H9 (cell line): ENCODE measurements around the gene ZNF267. TPM values are rescaled to one million over a fixed set of nuclear protein-coding genes. Genes with fewer than 3 reads are reported as not detected.

Experiments
- DNase-seq: peaks from one replicate; pipeline ENCODE4 v3.0.0-alpha.2; 2017
- H2AFZ ChIP-seq: one replicate; pipeline ENCODE4 v1.6.1; 2013; ENCODE audit warnings: mild to moderate bottlenecking, low read length, control low read depth, moderate library complexity
- H2AK5ac ChIP-seq: 2 replicates; pipeline ENCODE4 v1.6.1; 2013; ENCODE audit warnings: low read length, control low read depth, mixed read lengths; ENCODE audit not compliant: insufficient read length
- H2BK120ac ChIP-seq: one replicate; pipeline ENCODE4 v1.6.1; 2013; ENCODE audit warnings: low read depth, mild to moderate bottlenecking, low read length, control low read depth, inconsistent platforms; ENCODE audit not compliant: poor library complexity, severe bottlenecking
- H2BK12ac ChIP-seq: 2 replicates; pipeline ENCODE4 v1.6.1; 2013; ENCODE audit warnings: low read length, control low read depth, mixed read lengths, low read depth; ENCODE audit not compliant: insufficient read length
- H2BK15ac ChIP-seq: 2 replicates; pipeline ENCODE4 v1.6.1; 2013; ENCODE audit warnings: low read depth, low read length, control low read depth
- H2BK20ac ChIP-seq: one replicate; pipeline ENCODE4 v1.6.1; 2013; ENCODE audit warnings: low read depth, mild to moderate bottlenecking, low read length, control low read depth, inconsistent platforms; ENCODE audit not compliant: poor library complexity, severe bottlenecking
- H2BK5ac ChIP-seq: 2 replicates; pipeline ENCODE4 v1.6.1; 2013; ENCODE audit warnings: low read length, control low read depth, mixed read lengths; ENCODE audit not compliant: insufficient read length
- H3K14ac ChIP-seq: 2 replicates; pipeline ENCODE4 v1.6.1; 2013; ENCODE audit warnings: low read length, control low read depth; ENCODE audit not compliant: insufficient read depth
- H3K18ac ChIP-seq: 2 replicates; pipeline ENCODE4 v1.6.1; 2013; ENCODE audit warnings: low read depth, mild to moderate bottlenecking, mixed read lengths, low read length, control low read depth; ENCODE audit not compliant: insufficient read length
- H3K23ac ChIP-seq: 2 replicates; pipeline ENCODE4 v1.6.1; 2013; ENCODE audit warnings: low read length, control low read depth, mixed read lengths, low read depth; ENCODE audit not compliant: insufficient read length
- H3K23me2 ChIP-seq: 2 replicates; pipeline ENCODE4 v1.6.1; 2013; ENCODE audit warnings: low read depth, mild to moderate bottlenecking, mixed read lengths, low read length, control low read depth; ENCODE audit not compliant: insufficient read length, poor library complexity, severe bottlenecking
- H3K27ac ChIP-seq: 2 replicates; pipeline ENCODE4 v1.5.1; 2013; ENCODE audit warnings: low read length, control low read depth, mixed read lengths, low read depth; ENCODE audit not compliant: insufficient read length
- H3K27me3 ChIP-seq: 2 replicates; pipeline ENCODE4 v1.6.1; 2013; ENCODE audit warnings: low read length, control low read depth, inconsistent platforms; ENCODE audit not compliant: insufficient read depth
- H3K4ac ChIP-seq: 2 replicates; pipeline ENCODE4 v1.6.1; 2013; ENCODE audit warnings: low read depth, mild to moderate bottlenecking, control low read depth, inconsistent platforms, low read length, moderate library complexity
- H3K4me1 ChIP-seq: 2 replicates; pipeline ENCODE4 v1.6.1; 2013; ENCODE audit warnings: low read length, control low read depth, inconsistent platforms; ENCODE audit not compliant: insufficient read depth
- H3K4me2 ChIP-seq: 2 replicates; pipeline ENCODE4 v1.6.1; 2013; ENCODE audit warnings: low read length, control low read depth, mixed read lengths; ENCODE audit not compliant: insufficient read length, insufficient read depth
- H3K56ac ChIP-seq: 2 replicates; pipeline ENCODE4 v1.6.1; 2013; ENCODE audit warnings: low read depth, mild to moderate bottlenecking, mixed read lengths, low read length, control low read depth; ENCODE audit not compliant: insufficient read length
- H3K79me1 ChIP-seq: 2 replicates; pipeline ENCODE4 v1.6.1; 2013; ENCODE audit warnings: low read depth, mild to moderate bottlenecking, moderate library complexity, low read length, control low read depth, inconsistent platforms; ENCODE audit not compliant: insufficient read depth, poor library complexity, severe bottlenecking
- H3K79me2 ChIP-seq: 2 replicates; pipeline ENCODE4 v1.6.1; 2013; ENCODE audit warnings: low read length, control low read depth, inconsistent platforms; ENCODE audit not compliant: insufficient read depth
- H3K9ac ChIP-seq: 2 replicates; pipeline ENCODE4 v1.6.1; 2013; ENCODE audit warnings: low read length, control low read depth, mixed read lengths; ENCODE audit not compliant: insufficient read length; ENCODE audit errors: extremely low read depth
- H3K9me3 ChIP-seq: one replicate; pipeline ENCODE4 v1.6.1; 2013; ENCODE audit warnings: low read depth, low read length, inconsistent platforms; ENCODE audit not compliant: control insufficient read depth
- H3T11ph ChIP-seq: one replicate; pipeline ENCODE4 v1.6.1; 2013; ENCODE audit warnings: mild to moderate bottlenecking, low read length, control low read depth, inconsistent platforms
- H4K20me1 ChIP-seq: one replicate; pipeline ENCODE4 v1.6.1; 2013; ENCODE audit not compliant: control insufficient read depth, insufficient read length, insufficient read depth
- H4K5ac ChIP-seq: 2 replicates; pipeline ENCODE4 v1.6.1; 2013; ENCODE audit warnings: low read depth, mild to moderate bottlenecking, mixed read lengths, low read length, control low read depth; ENCODE audit not compliant: insufficient read length
- H4K8ac ChIP-seq: replicated peaks from 2 replicates; pipeline ENCODE4 v1.6.1; 2013; ENCODE audit warnings: low read length, control low read depth, mixed read lengths, low read depth; ENCODE audit not compliant: insufficient read length
- H4K91ac ChIP-seq: 2 replicates; pipeline ENCODE4 v1.6.1; 2013; ENCODE audit warnings: low read depth, mild to moderate bottlenecking, moderate library complexity, mixed read lengths, low read length, control low read depth; ENCODE audit not compliant: insufficient read length
- H3K27ac Mint-ChIP-seq, 3 experiments: 2 replicates in 2 of 3; 3 replicates in 1 of 3; pipeline ENCODE4 v1.8.0; 2020 to 2021; ENCODE audit warnings: mixed read lengths in 3 of 3, mild to moderate bottlenecking in 1 of 3, moderate library complexity in 1 of 3
- H3K27me3 Mint-ChIP-seq: 2 replicates; pipeline ENCODE4 v1.8.0; 2021; ENCODE audit warnings: low read depth, mild to moderate bottlenecking, moderate library complexity, mixed read lengths
- H3K36me3 Mint-ChIP-seq, 3 experiments: 2 replicates in 2 of 3; 3 replicates in 1 of 3; pipeline ENCODE4 v1.8.0; 2020 to 2021; ENCODE audit warnings: low read depth in 3 of 3, mixed read lengths in 3 of 3; ENCODE audit not compliant: insufficient read depth in 1 of 3
- H3K4me1 Mint-ChIP-seq, 2 experiments: 2 replicates each; pipeline ENCODE4 v1.8.0; 2020; ENCODE audit warnings: mixed read lengths in 2 of 2
- H3K4me3 Mint-ChIP-seq, 2 experiments: 2 replicates in 1 of 2; 3 replicates in 1 of 2; pipeline ENCODE4 v1.8.0; 2020 to 2021; ENCODE audit warnings: mild to moderate bottlenecking in 2 of 2, mixed read lengths in 2 of 2, moderate library complexity in 1 of 2
- H3K9me3 Mint-ChIP-seq, 2 experiments: 2 replicates in 1 of 2; 3 replicates in 1 of 2; pipeline ENCODE4 v1.8.0; 2020; ENCODE audit warnings: mild to moderate bottlenecking in 2 of 2, mixed read lengths in 2 of 2, moderate library complexity in 1 of 2
- WGBS: extraction: QIAGEN DNeasy Blood & Tissue Kit; methylation state at CpG from one replicate; pipeline ENCODE4 v1.1.7; 2013; ENCODE audit warnings: missing lambda C conversion rate, low lambda C conversion rate, mixed read lengths; ENCODE audit not compliant: insufficient read length; ENCODE audit errors: extremely low coverage; 5-methylcytosine and 5-hydroxymethylcytosine counted together
- total RNA-seq: library from RNA; stranded (reverse); gene quantifications from 2 replicates; pipeline ENCODE4 v1.2.1, GENCODE V29; 2021
- TF ChIP-seq, protein P1 (sequence below): fragments of 200-600 bp; sonication (generic); conservative IDR thresholded peaks from 3 replicates; pipeline ENCODE4 v1.8.0; 2021; ENCODE audit warnings: antibody characterized with exemption, mild to moderate bottlenecking

Gene ZNF267
- total RNA-seq, 1 experiment from 2014 or later: 36.1 TPM

DNA sequence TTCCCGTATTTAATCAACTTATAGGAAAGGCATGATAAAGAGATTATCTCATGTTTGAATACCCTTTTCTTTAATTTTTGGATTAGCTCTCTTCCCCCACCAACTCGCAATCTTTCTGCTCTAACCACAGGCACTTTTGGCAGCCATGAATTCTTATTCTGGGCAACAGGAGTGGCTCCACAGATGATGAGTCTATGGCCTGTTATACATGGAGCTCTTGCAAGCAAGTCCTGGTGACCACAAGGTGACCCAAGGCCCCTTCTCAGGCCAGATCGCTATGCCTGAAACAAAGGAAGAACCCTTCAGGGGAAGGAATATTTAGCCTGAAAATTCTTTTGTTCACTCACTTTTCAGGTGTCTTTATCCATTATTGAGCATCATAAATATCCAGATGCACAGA, 10.8 kb upstream of the ZNF267 start:
- Histone ChIP-seq H3K23me2 (no peaks in the 10 kb centered on the region), H3K9me3 (no peaks in the 10 kb centered on the region), H2BK5ac (no peak overlapping the region), H4K5ac (no peak overlapping the region), H4K20me1 (no peaks in the 10 kb centered on the region), H3K27me3 (no peaks in the 10 kb centered on the region), H2AK5ac (no peak overlapping the region), H2BK12ac (no peak overlapping the region), H3K4me2 (no peak overlapping the region), H2BK15ac (no peak overlapping the region), H3K9ac (no peak overlapping the region), H2BK20ac (no peak overlapping the region), H3K4ac (no peak overlapping the region), H3K23ac (no peak overlapping the region), H4K91ac (no peak overlapping the region), H3K27ac (no peak overlapping the region), H3T11ph (no peak overlapping the region), H3K56ac (no peak overlapping the region), H3K79me2 (no peaks in the 10 kb centered on the region), H3K4me1 (no peaks in the 10 kb centered on the region), H2BK120ac (no peak overlapping the region), H4K8ac (no peak overlapping the region), H3K14ac (no peak overlapping the region), H2AFZ (no peak overlapping the region), H3K79me1 (no peaks in the 10 kb centered on the region), H3K18ac (no peak overlapping the region)
- Mint-ChIP-seq H3K27me3 (peaks cover 11% of the 10 kb centered on the region), H3K36me3 (no peaks in the 10 kb centered on the region; a peak in 2 of 7 replicates), H3K4me1 (no peaks in the 10 kb centered on the region), H3K4me3 (no peak overlapping the region), H3K27ac (no peak overlapping the region), H3K9me3 (peaks cover 72 to 75% of the 10 kb centered on the region in 2 experiments)
- TF ChIP-seq, protein P1, sequence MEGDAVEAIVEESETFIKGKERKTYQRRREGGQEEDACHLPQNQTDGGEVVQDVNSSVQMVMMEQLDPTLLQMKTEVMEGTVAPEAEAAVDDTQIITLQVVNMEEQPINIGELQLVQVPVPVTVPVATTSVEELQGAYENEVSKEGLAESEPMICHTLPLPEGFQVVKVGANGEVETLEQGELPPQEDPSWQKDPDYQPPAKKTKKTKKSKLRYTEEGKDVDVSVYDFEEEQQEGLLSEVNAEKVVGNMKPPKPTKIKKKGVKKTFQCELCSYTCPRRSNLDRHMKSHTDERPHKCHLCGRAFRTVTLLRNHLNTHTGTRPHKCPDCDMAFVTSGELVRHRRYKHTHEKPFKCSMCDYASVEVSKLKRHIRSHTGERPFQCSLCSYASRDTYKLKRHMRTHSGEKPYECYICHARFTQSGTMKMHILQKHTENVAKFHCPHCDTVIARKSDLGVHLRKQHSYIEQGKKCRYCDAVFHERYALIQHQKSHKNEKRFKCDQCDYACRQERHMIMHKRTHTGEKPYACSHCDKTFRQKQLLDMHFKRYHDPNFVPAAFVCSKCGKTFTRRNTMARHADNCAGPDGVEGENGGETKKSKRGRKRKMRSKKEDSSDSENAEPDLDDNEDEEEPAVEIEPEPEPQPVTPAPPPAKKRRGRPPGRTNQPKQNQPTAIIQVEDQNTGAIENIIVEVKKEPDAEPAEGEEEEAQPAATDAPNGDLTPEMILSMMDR: no peak
- WGBS: no CpG with 5 or more reads among the region's 3 CpGs
- no peak for DNase-seq
